HG02588 (cell line): ENCODE data around the gene SNED1.

Source experiments
- ATAC-seq: cut with Tn5 transposase; IDR thresholded peaks from one replicate; pipeline ENCODE4 v1.9.1; 2021; ENCODE audit warnings: mild to moderate bottlenecking, moderate library complexity; ENCODE audit not compliant: unreplicated experiment

SNED1 gene

DNA sequence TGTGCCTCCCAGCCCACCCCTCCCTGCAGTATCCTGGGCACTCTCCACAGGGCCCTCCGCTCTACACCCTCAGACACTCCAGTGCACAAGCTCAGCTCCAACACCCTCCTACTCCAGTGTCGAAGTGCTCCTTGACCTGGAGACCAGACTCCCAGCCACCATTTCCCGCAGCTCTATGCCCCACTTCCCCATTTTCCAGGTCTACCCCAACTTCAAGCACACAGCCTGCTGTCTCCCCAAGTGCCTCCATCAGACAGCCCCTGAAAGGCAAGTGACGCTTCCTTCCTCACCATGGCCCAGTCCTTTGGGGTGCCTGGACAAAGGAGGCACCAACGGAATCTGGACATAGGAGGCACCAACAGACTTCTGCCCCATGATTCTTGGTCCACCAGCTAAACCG lies 143.6 kb downstream of the SNED1 start:
- ATAC-seq: no peak

DNA sequence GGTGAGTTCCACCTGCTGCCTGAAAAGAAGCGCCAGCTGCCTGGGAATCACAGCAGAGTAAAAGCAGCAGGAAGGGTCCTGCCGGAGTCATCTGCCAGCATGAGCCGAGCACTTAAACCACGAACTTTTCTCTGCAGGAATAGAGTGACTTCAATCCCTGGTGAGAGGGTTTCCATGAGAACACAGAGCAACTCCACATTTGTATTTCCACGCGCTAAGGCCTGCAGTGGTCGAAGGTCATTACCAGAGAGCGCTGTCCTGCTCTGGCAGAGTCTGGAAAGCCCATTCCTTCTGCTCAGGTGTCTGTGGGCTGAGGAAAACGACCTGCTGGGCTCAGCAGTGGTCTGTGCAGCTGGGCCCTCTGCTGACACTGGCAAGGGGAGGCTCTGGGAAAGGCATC lies 144.2 kb downstream of the SNED1 start:
- ATAC-seq: no peak
